ENCODE data around the gene TMEM167B. TPM values are rescaled to one million over a fixed set of nuclear protein-coding genes. Genes with fewer than 3 reads are reported as not detected.

Gene TMEM167B
- total and polyA plus RNA-seq, 2 donors (not counting 1 experiment from before 2014, with no cell fraction given), result 12.0 to 40.9 TPM

Small RNA genes lying within 50 kb of the gene (small RNA-seq; reads per million reads assigned to genes)
- not detected for gene AL356488.2 (ENCODE audit: insufficient read length, low read depth, low replicate concordance)

Other genes starting within 250 kb of the TMEM167B start
- not detected in 2 replicates for gene AKNAD1, start 233.7 kb upstream of the TMEM167B start, total RNA-seq
- gene AKNAD1, start 233.7 kb upstream of the TMEM167B start, polyA plus RNA-seq, result not detected in 2 replicates
- gene GPSM2, start 213.8 kb upstream of the TMEM167B start, total RNA-seq, result 2.2 and 4.0 TPM in 2 replicates
- 1.3 and 1.5 TPM in 2 replicates for gene GPSM2, start 213.8 kb upstream of the TMEM167B start, polyA plus RNA-seq
- 26.9 and 29.5 TPM in 2 replicates for gene CLCC1, start 127.3 kb upstream of the TMEM167B start, total RNA-seq
- 6.5 and 10.3 TPM in 2 replicates for gene CLCC1, start 127.3 kb upstream of the TMEM167B start, polyA plus RNA-seq
- 17.3 and 21.6 TPM in 2 replicates for gene WDR47, start 48.7 kb upstream of the TMEM167B start, total RNA-seq
- gene WDR47, start 48.7 kb upstream of the TMEM167B start, polyA plus RNA-seq, result 4.4 and 7.5 TPM in 2 replicates
- gene TAF13, start 14.8 kb upstream of the TMEM167B start, total RNA-seq, result 12.9 and 14.3 TPM in 2 replicates
- gene TAF13, start 14.8 kb upstream of the TMEM167B start, polyA plus RNA-seq, result 6.6 and 25.1 TPM in 2 replicates
- 1.7 and 2.2 TPM in 2 replicates for gene ELAPOR1, start 23.4 kb downstream of the TMEM167B start, total RNA-seq
- gene ELAPOR1, start 23.4 kb downstream of the TMEM167B start, polyA plus RNA-seq, result 0.91 and 2.3 TPM in 2 replicates
- 115 and 119 TPM in 2 replicates for gene SARS1, start 123.2 kb downstream of the TMEM167B start, total RNA-seq
- 59.1 and 78.1 TPM in 2 replicates for gene SARS1, start 123.2 kb downstream of the TMEM167B start, polyA plus RNA-seq
- 2.7 and 2.9 TPM in 2 replicates for gene CELSR2, start 158.8 kb downstream of the TMEM167B start, total RNA-seq
- gene CELSR2, start 158.8 kb downstream of the TMEM167B start, polyA plus RNA-seq, result 0.52 and 0.57 TPM in 2 replicates
- gene PSRC1, start 192.4 kb downstream of the TMEM167B start, total RNA-seq, result not detected in 2 replicates
- 0.25 and 0.46 TPM in 2 replicates for gene PSRC1, start 192.4 kb downstream of the TMEM167B start, polyA plus RNA-seq
- not detected in 2 replicates for gene MYBPHL, start 216.2 kb downstream of the TMEM167B start, total RNA-seq
- not detected in 2 replicates for gene MYBPHL, start 216.2 kb downstream of the TMEM167B start, polyA plus RNA-seq